SK-N-MC (cell line): ENCODE data around the gene ATXN7L1.

Source experiments
- DNase-seq: peaks from one replicate; pipeline ENCODE4 v3.0.0-alpha.2; 2011; ENCODE audit warnings: low read depth, low spot score
- H3K27ac ChIP-seq: fragments of 200-600 bp; sonication (generic); 2 replicates; pipeline ENCODE4 v1.5.1; 2016; ENCODE audit warnings: mixed run types
- H3K36me3 ChIP-seq: fragments of 200-600 bp; sonication (generic); 2 replicates; pipeline ENCODE4 v1.6.1; 2017; ENCODE audit warnings: antibody characterized with exemption, low read length, mixed read lengths; ENCODE audit not compliant: insufficient read depth
- H3K4me3 ChIP-seq: fragments of 200-600 bp; sonication (generic); 2 replicates; pipeline ENCODE4 v1.5.1; 2016
- H3K9ac ChIP-seq: fragments of 200-600 bp; sonication (generic); 2 replicates; pipeline ENCODE4 v1.8.0; 2017; ENCODE audit warnings: mixed run types, mixed read lengths; ENCODE audit not compliant: insufficient read length
- H3K9me3 ChIP-seq: fragments of 200-600 bp; sonication (generic); 2 replicates; pipeline ENCODE4 v1.6.1; 2017; ENCODE audit warnings: low read depth, mild to moderate bottlenecking, antibody characterized with exemption, low read length, moderate library complexity, mixed read lengths
- EZH2 ChIP-seq: fragments of 200-600 bp; sonication (generic); IDR thresholded peaks from one replicate; pipeline ENCODE4 v1.6.1; 2017; ENCODE audit warnings: antibody characterized with exemption
- FOXP2 ChIP-seq: optimal IDR thresholded peaks from 2 replicates; pipeline ENCODE3; 2011; ENCODE audit warnings: mild to moderate bottlenecking, moderate library complexity; ENCODE audit not compliant: insufficient read depth; ENCODE audit errors: extremely low read length, control extremely low read depth
- POLR2AphosphoS5 ChIP-seq: IDR thresholded peaks from 2 replicates; pipeline ENCODE4 v1.6.1; 2012; ENCODE audit warnings: mild to moderate bottlenecking, low read depth, low read length, borderline replicate concordance

The ATXN7L1 gene

GRCh38 chr7:105808703-105809590 is 67.5 kb downstream of the ATXN7L1 start:
- DNase-seq = no peak
- TF ChIP-seq FOXP2 (no peak), EZH2 (no peak), POLR2AphosphoS5 (no peak)
- Histone ChIP-seq H3K36me3 (no peaks in the 10 kb centered on the region), H3K9me3 (no peaks in the 10 kb centered on the region), H3K9ac (no peak overlapping the region), H3K4me3 (no peak overlapping the region), H3K27ac (no peak overlapping the region)

GRCh38 chr7:105808209-105808608 is 68.2 kb downstream of the ATXN7L1 start:
- no peak for TF ChIP-seq FOXP2
- no peak for TF ChIP-seq POLR2AphosphoS5
- TF ChIP-seq EZH2 = no peak
- no peak for DNase-seq
- Histone ChIP-seq H3K4me3 (no peak overlapping the region), H3K27ac (no peak overlapping the region), H3K36me3 (no peaks in the 10 kb centered on the region), H3K9me3 (no peaks in the 10 kb centered on the region), H3K9ac (no peak overlapping the region)

DNA sequence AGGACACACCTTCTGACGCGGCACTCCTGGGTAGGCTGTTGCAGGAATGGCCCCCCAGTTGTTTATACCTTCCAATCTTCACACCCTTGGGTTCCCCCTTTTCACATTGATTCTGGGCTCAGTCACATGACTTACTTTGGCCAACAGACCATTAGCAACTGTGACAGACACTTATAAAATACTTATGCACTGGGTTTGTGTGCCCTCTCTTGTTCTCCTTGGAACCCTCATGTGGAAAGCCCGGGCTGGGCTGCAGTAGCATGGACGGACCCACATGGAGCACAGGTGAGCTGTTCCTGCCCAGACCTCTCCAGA is 69.0 kb downstream of the ATXN7L1 start:
- Histone ChIP-seq H3K9ac (no peak overlapping the region), H3K9me3 (no peaks in the 10 kb centered on the region), H3K4me3 (no peak overlapping the region), H3K27ac (no peak overlapping the region), H3K36me3 (no peaks in the 10 kb centered on the region)
- no peak for DNase-seq
- TF ChIP-seq EZH2 (no peak), POLR2AphosphoS5 (no peak), FOXP2 (no peak)

DNA sequence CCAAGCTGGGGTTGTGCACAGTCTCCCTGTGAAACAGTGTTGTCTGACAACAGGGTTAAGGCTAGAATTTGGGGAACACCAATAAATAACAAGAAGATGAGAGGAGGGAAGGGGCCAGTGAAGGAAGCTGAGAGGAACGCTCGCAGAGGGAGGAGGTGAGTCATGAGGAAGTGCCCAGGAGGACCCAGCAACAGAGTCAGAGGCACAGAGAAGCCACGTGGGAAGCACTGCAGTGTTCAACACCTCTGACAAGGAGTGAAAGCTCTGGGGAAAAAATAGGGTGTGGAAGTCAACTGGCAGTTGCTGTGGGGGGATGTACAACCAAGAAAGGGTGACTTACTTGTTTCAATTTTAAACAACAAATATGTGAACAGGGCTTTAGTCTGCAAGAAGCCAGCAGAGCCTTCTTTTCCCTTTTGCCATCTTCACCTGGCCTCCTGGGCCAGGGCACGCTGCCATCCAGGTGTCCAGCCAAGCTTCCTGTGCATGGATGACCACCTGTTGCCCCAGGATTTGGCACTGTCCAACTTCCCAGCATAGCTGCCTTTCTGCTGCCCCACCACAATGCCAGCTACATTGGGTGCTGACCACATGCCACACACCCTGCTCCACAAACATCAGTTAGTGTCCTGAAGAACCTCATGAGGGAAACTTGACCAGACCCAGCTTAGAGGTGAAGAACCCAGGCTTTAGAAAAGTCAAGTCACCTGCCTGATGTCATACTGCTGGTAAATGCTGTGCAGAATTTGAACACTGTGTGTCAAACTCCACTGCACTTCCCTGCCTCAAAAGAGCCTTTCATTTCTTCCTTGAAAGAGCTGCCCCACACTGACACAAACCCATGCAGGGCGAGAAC is 69.6 kb downstream of the ATXN7L1 start:
- DNase-seq = no peak
- no peak overlapping the region for H3K4me3 ChIP-seq
- no peaks in the 10 kb centered on the region for H3K9me3 ChIP-seq
- no peak for TF ChIP-seq EZH2
- TF ChIP-seq POLR2AphosphoS5 = no peak
- TF ChIP-seq FOXP2 = no peak
- H3K9ac ChIP-seq = no peak overlapping the region
- no peak overlapping the region for H3K27ac ChIP-seq
- H3K36me3 ChIP-seq = no peaks in the 10 kb centered on the region

GRCh38 chr7:105805447-105806019 is 70.9 kb downstream of the ATXN7L1 start:
- Histone ChIP-seq H3K4me3 (no peak overlapping the region), H3K9me3 (no peaks in the 10 kb centered on the region), H3K27ac (no peak overlapping the region), H3K36me3 (no peaks in the 10 kb centered on the region), H3K9ac (no peak overlapping the region)
- no peak for TF ChIP-seq FOXP2
- TF ChIP-seq POLR2AphosphoS5 = no peak
- TF ChIP-seq EZH2 = no peak
- DNase-seq = no peak

DNA sequence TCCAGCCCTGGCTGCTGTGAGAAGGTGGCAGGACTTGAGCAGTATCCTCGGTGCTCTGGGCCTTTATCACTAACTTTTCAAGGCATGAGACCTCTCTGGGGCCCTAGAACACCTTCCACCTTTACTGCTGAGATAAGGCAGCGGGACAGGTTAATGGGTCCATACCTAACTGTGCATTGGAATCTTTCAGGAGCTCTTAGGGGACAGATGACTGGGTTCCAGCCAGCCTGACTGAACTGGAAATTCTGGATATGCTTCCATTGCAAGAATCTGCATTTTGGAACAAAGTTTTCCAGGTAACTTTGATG is 73.0 kb downstream of the ATXN7L1 start:
- Histone ChIP-seq H3K27ac (no peak overlapping the region), H3K9ac (no peak overlapping the region), H3K36me3 (no peaks in the 10 kb centered on the region), H3K9me3 (no peaks in the 10 kb centered on the region), H3K4me3 (no peak overlapping the region)
- DNase-seq = no peak
- TF ChIP-seq FOXP2 (no peak), POLR2AphosphoS5 (no peak), EZH2 (no peak)

DNA sequence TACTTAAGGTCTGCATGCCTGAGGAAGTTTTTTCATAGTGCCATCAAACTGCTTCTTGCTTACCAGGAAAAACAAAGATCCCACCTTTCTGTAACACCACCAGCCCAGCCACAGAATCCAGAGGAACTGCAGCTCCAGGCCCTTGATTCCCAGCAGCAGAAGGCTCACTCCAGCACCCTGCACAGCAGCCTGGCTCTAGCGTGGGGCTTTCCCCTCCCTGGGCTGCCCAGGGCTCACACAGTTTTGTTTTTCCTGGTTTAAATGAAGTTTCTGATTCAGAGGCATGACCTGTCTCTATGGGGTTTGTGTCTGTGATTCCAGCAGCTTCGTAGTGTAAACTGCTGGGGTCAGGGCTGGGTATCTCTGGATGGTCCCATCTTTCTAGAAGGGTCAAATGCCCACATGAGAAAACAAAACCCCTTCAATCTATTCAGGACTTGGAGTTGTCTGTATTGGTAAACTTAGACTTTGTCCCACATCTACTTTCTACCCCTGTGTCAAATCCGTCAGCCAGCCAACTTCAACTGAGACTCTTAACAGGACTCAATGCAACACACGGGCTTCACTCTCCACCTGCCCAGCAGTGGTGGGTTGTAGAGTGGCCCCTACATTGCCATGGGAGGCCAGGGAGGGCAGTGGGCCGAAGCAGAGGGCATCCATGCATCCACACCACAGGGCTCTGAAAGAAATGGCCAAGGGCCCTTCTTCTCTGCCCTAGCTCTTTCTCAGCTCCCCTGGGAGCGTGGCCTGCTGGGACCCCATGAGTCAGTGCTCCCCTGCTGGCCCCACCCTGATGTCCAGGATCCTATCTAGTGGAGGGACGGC is 73.6 kb downstream of the ATXN7L1 start:
- Histone ChIP-seq H3K9me3 (no peaks in the 10 kb centered on the region), H3K9ac (no peak overlapping the region), H3K27ac (no peak overlapping the region), H3K4me3 (no peak overlapping the region), H3K36me3 (no peaks in the 10 kb centered on the region)
- TF ChIP-seq POLR2AphosphoS5 (no peak), EZH2 (no peak), FOXP2 (no peak)
- no peak for DNase-seq
